Spleen (tissue), 7 donors: ENCODE data around the gene TMEM163.

Experiments used
- CTCF ChIP-seq, 11 experiments: fragments of 200-600 bp in 7 of 11; fragments of 450-650 bp in 4 of 11; sonication (generic) in 4 of 11; IDR thresholded peaks in 8 of 11; conservative IDR thresholded peaks in 3 of 11; 1 replicate in 7 of 11; 2 replicates in 4 of 11; pipeline versions ENCODE4 v1.4.0 to v1.8.0; 2016 to 2021; ENCODE audit warnings: antibody characterized with exemption in 11 of 11, inconsistent platforms in 4 of 11, mild to moderate bottlenecking in 1 of 11
- POLR2AphosphoS5 ChIP-seq, 3 donors: sonication (generic); formaldehyde crosslinking; IDR thresholded peaks; one replicate each; pipeline ENCODE4 v1.5.1; 2017; ENCODE audit warnings: antibody characterized with exemption in 3 of 3
- donor health status: DM: no; HTN: no; CAD: no; lungs with moderate emphysema.
- donor health status: DM: no; HTN: no; CAD: no.
- donor health status: DM: no; HTN: no; CAD: no.

GRCh38 chr2:134625311-134625710, 93.5 kb downstream of the TMEM163 start:
- TF ChIP-seq CTCF (IDR thresholded peaks at IDR 0.05 in 8 of 11, conservative IDR thresholded peaks at IDR 0.05 in 3 of 11) = no peak
- no peak for TF ChIP-seq POLR2AphosphoS5 (IDR thresholded peaks at IDR 0.05)
